ENCODE measurements around the gene BNC2.

The BNC2 gene

DNA sequence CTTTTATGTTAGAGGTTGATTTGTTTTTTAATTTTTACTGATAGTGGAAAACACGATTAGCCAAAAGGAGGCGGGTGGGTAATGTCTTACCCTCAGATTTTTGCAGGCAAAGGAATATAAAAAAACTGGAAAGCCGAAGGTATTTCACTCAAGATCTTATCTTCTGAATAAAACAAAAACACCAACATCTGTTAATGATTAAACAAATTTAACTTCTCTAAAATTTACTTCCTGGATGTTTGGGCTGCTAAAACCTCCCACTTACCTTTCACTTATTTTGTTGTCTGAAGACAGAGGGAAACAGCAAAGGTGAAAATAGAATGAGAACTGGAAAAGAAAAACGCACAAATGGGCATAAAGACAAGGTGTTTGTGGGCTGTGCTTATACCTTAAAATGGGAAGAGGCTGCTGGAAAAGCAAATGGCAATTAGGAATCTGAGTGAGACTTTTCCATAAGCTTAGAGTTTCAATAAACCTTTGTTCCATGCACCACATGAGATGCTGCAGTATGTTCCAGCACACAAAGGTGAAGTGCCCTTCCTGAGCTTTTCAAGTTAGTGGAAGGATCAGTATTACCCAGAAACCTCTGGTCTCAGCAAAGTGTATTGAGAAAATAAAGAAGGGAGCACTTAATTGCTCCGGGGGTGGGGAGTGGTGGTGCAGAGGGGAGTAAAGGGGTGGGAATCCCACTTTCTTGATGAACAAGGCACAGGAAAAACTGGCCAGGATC, 298.3 kb downstream of the BNC2 start:
- no peaks in the 10 kb centered on the region for H3K9me3 ChIP-seq (replicated peaks; ENCODE audit: low read length)
- H3K4me2 ChIP-seq (ENCODE audit: low read length), result no peak overlapping the region
- no peak overlapping the region for H3K9ac ChIP-seq (ENCODE audit: low read depth, low read length)
- H3K27me3 ChIP-seq (ENCODE audit: control insufficient read depth, insufficient read depth, low read length), result no peaks in the 10 kb centered on the region
- no peak overlapping the region for H3K4me3 ChIP-seq (ENCODE audit: low read length)
- H3K36me3 ChIP-seq (ENCODE audit: insufficient read depth, low read length), result no peaks in the 10 kb centered on the region
- H3K4me1 ChIP-seq (ENCODE audit: control insufficient read depth, insufficient read depth, low read length), result peaks cover 18% of the 10 kb centered on the region

DNA sequence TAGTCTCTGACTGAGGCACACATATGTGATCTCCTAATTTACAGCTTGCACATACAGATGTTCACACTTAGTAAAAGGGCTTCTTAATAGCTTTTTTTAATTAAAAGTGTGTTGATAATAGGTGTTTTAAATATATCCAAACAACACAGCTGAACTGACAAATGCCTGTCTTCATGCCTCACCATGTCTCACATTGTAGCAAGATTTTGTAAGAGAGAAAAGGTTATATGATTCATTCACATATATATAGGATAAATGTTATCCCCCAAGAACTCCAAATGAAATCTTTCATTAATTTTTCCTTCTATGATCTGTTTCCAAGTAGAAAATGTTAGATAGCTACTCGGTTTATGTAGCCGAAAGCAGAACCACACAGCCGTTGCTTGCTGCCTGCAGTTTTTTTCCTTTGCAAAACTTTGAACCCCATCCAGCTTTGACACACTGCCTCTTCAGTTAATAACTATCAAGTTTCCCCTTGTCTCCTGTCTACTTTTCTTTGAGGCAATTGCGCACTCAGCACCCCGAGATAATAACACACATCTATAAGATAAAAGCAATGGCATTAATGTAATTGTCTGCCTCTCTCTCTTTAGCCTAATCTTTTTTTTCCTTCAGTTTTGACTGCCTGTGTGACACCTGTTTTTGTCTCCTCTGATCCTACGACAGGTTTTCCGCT, 299.2 kb downstream of the BNC2 start:
- Histone ChIP-seq H3K27me3 (ENCODE audit: control insufficient read depth, insufficient read depth, low read length) (no peaks in the 10 kb centered on the region), H3K4me2 (ENCODE audit: low read length) (peak overlapping the region; percentile 18), H3K36me3 (ENCODE audit: insufficient read depth, low read length) (no peaks in the 10 kb centered on the region), H3K4me1 (ENCODE audit: control insufficient read depth, insufficient read depth, low read length) (peaks cover 17% of the 10 kb centered on the region), H3K9me3 (replicated peaks; ENCODE audit: low read length) (no peaks in the 10 kb centered on the region), H3K9ac (ENCODE audit: low read depth, low read length) (no peak overlapping the region), H3K4me3 (ENCODE audit: low read length) (no peak overlapping the region)

DNA sequence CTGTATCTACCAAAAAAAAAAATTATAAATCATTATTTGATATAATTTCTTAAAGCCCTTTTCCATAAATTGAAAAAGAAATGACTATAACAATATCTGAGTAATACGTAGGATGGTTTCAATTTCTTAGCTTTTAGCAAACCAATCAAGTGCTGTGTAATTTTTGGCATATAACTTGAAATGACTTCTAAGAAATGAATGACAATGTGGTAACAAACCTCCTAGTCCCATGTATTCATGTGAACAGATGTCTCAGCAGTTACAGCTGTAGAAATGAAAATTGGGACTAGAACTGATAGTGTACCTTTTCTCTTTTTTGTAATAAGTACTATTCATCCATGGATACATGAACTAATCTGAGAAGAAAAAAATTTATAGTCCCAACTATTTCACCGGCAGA, 307.0 kb downstream of the BNC2 start:
- no peaks in the 10 kb centered on the region for H3K27me3 ChIP-seq (ENCODE audit: control insufficient read depth, insufficient read depth, low read length)
- no peak overlapping the region for H3K4me3 ChIP-seq (ENCODE audit: low read length)
- no peak overlapping the region for H3K4me2 ChIP-seq (ENCODE audit: low read length)
- H3K9ac ChIP-seq (ENCODE audit: low read depth, low read length), result no peak overlapping the region
- H3K9me3 ChIP-seq (replicated peaks; ENCODE audit: low read length), result no peaks in the 10 kb centered on the region
- no peaks in the 10 kb centered on the region for H3K4me1 ChIP-seq (ENCODE audit: control insufficient read depth, insufficient read depth, low read length)
- H3K36me3 ChIP-seq (ENCODE audit: insufficient read depth, low read length), result no peaks in the 10 kb centered on the region

DNA sequence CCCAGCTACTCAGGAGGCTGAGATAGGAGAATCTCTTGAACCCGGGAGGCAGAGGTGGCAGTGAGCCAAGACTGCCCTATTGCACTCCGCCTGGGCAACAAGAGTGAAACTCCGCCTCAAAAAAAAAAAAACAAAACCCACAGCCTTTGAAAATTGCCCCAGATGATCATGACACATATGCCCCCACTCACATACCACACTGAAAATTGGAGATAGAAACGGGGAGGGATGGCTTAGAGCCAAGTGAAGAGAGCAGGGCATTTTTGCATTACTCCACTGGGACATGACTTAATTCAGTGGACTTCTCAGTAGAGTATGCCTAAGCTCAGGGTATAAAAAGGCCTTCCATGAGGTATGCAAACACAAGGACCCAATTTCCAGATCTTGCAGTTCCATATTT, 309.3 kb downstream of the BNC2 start:
- Histone ChIP-seq H3K9me3 (replicated peaks; ENCODE audit: low read length) (no peaks in the 10 kb centered on the region), H3K36me3 (ENCODE audit: insufficient read depth, low read length) (no peaks in the 10 kb centered on the region)

DNA sequence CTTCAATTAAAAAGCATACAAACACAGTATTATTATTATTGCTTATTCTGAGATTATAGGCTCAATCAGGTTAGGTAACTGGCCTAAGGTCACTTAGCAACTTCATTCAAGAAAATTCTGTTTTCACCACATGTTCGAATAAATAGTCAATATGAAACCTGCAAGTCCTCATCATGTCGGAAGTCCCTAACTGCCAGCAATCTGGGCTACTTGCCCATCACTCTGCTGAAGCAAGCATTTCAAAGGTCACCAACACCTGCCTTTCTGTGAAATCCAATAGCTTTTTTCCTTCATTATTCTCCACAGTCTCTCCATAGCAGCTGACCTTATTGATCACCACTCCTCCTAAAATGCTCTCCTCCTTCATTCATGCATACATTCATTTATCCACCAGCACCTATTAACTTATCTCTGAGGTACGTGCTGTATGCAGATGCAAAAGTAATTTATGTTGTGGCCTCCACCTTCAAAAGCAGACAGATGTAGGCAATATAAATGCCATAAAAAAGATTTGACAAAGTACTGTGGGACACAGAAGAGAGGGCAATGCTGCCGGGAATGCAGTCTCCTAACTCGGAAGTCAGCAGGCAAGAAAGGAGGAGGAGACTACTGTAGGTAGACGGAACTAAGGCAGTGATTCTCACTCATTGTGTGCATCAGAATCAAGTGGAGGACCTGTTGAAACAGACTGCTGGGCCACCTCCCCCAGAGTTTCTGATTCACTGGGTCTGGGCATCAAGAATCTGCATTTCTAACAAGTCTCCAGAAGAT, 310.9 kb downstream of the BNC2 start:
- Histone ChIP-seq H3K4me2 (ENCODE audit: low read length) (no peak overlapping the region), H3K9me3 (replicated peaks; ENCODE audit: low read length) (no peaks in the 10 kb centered on the region), H3K9ac (ENCODE audit: low read depth, low read length) (no peak overlapping the region), H3K4me1 (ENCODE audit: control insufficient read depth, insufficient read depth, low read length) (no peaks in the 10 kb centered on the region), H3K36me3 (ENCODE audit: insufficient read depth, low read length) (no peaks in the 10 kb centered on the region), H3K4me3 (ENCODE audit: low read length) (no peak overlapping the region), H3K27me3 (ENCODE audit: control insufficient read depth, insufficient read depth, low read length) (no peaks in the 10 kb centered on the region)

More for the DNA sequence above, 309.3 kb downstream of the BNC2 start:
- Histone ChIP-seq H3K4me3 (ENCODE audit: low read length) (no peak overlapping the region), H3K9ac (ENCODE audit: low read depth, low read length) (no peak overlapping the region), H3K4me1 (ENCODE audit: control insufficient read depth, insufficient read depth, low read length) (no peaks in the 10 kb centered on the region), H3K27me3 (ENCODE audit: control insufficient read depth, insufficient read depth, low read length) (no peaks in the 10 kb centered on the region), H3K4me2 (ENCODE audit: low read length) (no peak overlapping the region)

DNA sequence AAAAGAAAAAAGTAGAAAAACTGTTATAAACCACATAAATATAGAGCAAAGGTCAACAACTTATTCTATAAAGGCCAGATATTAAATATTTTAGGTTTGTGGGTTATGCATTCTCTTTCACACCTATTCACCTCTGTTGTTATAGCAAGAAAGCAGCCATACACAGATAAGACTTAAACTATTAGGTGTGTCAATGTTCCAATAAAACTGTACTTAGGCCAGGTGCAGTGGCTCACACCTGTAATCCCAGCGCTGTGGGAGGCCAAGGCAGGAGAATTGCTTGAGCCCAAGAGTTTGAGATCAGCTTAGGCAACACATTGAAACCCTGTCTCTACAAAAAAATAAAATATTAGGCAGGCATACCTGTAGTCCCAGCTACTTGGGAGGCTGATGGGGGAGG, 314.7 kb downstream of the BNC2 start:
- Histone ChIP-seq H3K9me3 (replicated peaks; ENCODE audit: low read length) (no peaks in the 10 kb centered on the region), H3K9ac (ENCODE audit: low read depth, low read length) (no peak overlapping the region), H3K4me1 (ENCODE audit: control insufficient read depth, insufficient read depth, low read length) (no peaks in the 10 kb centered on the region), H3K4me3 (ENCODE audit: low read length) (no peak overlapping the region), H3K36me3 (ENCODE audit: insufficient read depth, low read length) (peaks cover 16% of the 10 kb centered on the region), H3K27me3 (ENCODE audit: control insufficient read depth, insufficient read depth, low read length) (no peaks in the 10 kb centered on the region), H3K4me2 (ENCODE audit: low read length) (no peak overlapping the region)

DNA sequence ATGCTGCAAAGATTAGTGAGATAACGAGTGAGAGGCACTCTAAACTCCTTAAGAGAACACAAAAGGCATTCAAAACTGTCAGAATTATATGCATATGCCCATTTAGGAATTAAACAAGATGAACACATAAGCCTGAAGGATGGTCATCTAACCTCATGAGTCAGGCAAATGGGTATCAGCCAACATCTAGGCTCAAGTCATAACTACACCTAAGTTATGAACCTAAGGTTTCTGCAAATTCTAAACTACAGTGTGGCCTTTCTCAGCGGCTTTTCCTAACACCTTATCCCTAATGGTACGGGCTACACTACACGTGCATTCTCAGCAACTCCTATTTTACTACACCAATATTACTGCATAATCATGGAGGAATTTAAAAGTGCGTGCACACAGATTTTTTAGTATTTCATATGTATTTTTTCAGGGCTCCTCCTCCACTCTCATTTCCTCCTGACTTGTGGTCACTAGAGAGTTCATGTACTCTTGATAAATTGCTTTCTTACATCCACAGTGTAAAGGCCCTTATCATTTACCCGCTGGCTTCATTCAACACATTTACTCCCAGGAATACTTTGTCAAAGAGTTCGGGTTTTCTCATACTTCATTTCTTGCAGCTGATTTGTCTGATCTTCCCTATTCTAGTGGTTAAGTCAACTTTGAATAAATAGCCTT, 316.5 kb downstream of the BNC2 start:
- H3K4me1 ChIP-seq (ENCODE audit: control insufficient read depth, insufficient read depth, low read length), result no peaks in the 10 kb centered on the region
- H3K36me3 ChIP-seq (ENCODE audit: insufficient read depth, low read length), result peaks cover 17% of the 10 kb centered on the region
- no peaks in the 10 kb centered on the region for H3K27me3 ChIP-seq (ENCODE audit: control insufficient read depth, insufficient read depth, low read length)
- no peaks in the 10 kb centered on the region for H3K9me3 ChIP-seq (replicated peaks; ENCODE audit: low read length)
- no peak overlapping the region for H3K4me3 ChIP-seq (ENCODE audit: low read length)
- H3K4me2 ChIP-seq (ENCODE audit: low read length), result no peak overlapping the region
- no peak overlapping the region for H3K9ac ChIP-seq (ENCODE audit: low read depth, low read length)

DNA sequence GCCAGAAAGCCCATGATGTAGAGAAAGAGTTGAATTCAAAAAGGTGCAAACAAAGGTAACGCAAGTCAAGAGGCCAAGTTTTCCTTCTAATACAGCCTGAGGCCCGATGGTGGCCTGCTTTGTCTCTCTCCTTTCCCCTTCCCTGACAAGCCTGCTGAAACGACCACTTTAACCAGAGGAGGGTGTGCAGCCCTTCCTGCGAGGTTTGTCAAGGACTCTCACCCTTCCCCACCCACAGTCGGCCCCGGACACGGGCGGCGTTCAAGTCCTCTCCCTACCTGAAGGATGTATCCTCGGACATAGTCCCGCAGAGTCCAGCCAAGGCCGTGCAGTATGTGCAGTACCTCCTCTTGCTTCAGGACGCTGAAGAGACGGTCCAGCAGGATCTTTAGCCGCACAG, 318.2 kb downstream of the BNC2 start:
- H3K27me3 ChIP-seq (ENCODE audit: control insufficient read depth, insufficient read depth, low read length), result no peaks in the 10 kb centered on the region
- H3K4me2 ChIP-seq (ENCODE audit: low read length), result no peak overlapping the region
- no peaks in the 10 kb centered on the region for H3K9me3 ChIP-seq (replicated peaks; ENCODE audit: low read length)
- H3K4me3 ChIP-seq (ENCODE audit: low read length), result no peak overlapping the region
- H3K36me3 ChIP-seq (ENCODE audit: insufficient read depth, low read length), result peaks cover 29% of the 10 kb centered on the region
- H3K9ac ChIP-seq (ENCODE audit: low read depth, low read length), result no peak overlapping the region
- no peaks in the 10 kb centered on the region for H3K4me1 ChIP-seq (ENCODE audit: control insufficient read depth, insufficient read depth, low read length)

DNA sequence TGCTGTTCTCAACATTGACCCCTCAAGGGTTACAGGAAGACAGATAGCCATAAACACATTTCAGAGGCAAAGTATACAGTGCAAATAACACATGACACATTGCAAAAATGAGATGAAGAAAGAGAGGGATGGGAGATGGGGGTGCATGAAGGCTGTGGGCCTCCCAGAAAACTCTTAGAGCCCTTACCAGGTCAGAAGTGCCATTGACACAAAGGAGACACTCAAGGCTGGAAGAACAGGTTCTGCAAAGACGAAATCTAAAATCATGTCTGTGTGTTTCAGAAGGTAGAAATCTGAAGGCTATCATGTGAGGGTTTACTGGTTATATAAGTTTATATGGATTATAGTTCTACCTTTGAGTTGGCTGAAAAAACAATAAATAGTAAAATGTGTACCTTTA, 318.8 kb downstream of the BNC2 start:
- Histone ChIP-seq H3K4me3 (ENCODE audit: low read length) (no peak overlapping the region), H3K4me1 (ENCODE audit: control insufficient read depth, insufficient read depth, low read length) (no peaks in the 10 kb centered on the region), H3K27me3 (ENCODE audit: control insufficient read depth, insufficient read depth, low read length) (no peaks in the 10 kb centered on the region), H3K4me2 (ENCODE audit: low read length) (no peak overlapping the region), H3K9me3 (replicated peaks; ENCODE audit: low read length) (no peaks in the 10 kb centered on the region), H3K36me3 (ENCODE audit: insufficient read depth, low read length) (peaks cover 29% of the 10 kb centered on the region), H3K9ac (ENCODE audit: low read depth, low read length) (no peak overlapping the region)

DNA sequence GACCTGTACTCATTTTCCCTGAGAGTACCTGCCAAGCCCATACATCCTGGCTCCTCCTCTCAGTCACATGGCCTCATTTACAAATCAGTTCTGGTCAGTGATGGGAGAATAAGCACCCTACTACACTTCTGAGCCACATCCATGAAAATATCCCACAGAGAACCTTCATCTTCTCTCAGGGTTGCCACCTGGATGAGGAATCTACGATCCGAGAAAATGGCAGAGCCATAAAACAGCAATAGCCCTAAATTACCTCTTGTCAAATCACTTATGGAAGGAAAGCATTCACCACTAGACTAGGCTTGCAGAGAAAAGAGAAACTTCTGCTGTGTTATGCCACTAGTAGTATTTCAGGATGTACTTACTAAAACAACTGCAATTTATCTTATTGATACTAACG, 324.8 kb downstream of the BNC2 start:
- Histone ChIP-seq H3K4me1 (ENCODE audit: control insufficient read depth, insufficient read depth, low read length) (peaks cover 18% of the 10 kb centered on the region), H3K4me2 (ENCODE audit: low read length) (no peak overlapping the region), H3K9ac (ENCODE audit: low read depth, low read length) (no peak overlapping the region), H3K27me3 (ENCODE audit: control insufficient read depth, insufficient read depth, low read length) (no peaks in the 10 kb centered on the region), H3K36me3 (ENCODE audit: insufficient read depth, low read length) (peaks cover 21% of the 10 kb centered on the region), H3K4me3 (ENCODE audit: low read length) (no peak overlapping the region), H3K9me3 (replicated peaks; ENCODE audit: low read length) (no peaks in the 10 kb centered on the region)

DNA sequence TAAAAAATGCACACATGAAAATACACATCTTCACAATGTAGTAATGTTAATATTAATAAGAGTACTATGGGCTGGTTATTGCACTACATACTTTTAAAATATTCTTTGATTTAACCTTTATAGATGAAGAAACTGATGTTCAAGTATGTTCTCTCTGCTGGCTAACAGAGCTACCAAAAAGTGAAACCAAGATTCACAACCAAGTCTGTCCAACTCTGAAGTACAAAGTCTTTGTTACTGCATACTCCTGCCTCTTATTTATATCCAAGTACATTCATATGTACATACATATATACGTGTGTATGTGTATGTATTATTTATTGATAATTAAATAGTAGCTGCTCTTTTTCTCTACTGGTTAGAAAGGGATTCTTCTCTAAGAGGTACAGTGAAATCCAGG, 325.6 kb downstream of the BNC2 start:
- H3K36me3 ChIP-seq (ENCODE audit: insufficient read depth, low read length), result peaks cover 21% of the 10 kb centered on the region
- H3K27me3 ChIP-seq (ENCODE audit: control insufficient read depth, insufficient read depth, low read length), result no peaks in the 10 kb centered on the region
- H3K4me2 ChIP-seq (ENCODE audit: low read length), result no peak overlapping the region

More for the DNA sequence above, 325.6 kb downstream of the BNC2 start:
- Histone ChIP-seq H3K9me3 (replicated peaks; ENCODE audit: low read length) (no peaks in the 10 kb centered on the region), H3K4me3 (ENCODE audit: low read length) (no peak overlapping the region), H3K9ac (ENCODE audit: low read depth, low read length) (no peak overlapping the region), H3K4me1 (ENCODE audit: control insufficient read depth, insufficient read depth, low read length) (peaks cover 19% of the 10 kb centered on the region)
